Posterior vena cava (tissue), 2 donors: ENCODE data around the gene TWIST2. TPM values are rescaled to one million over a fixed set of nuclear protein-coding genes. Genes with fewer than 3 reads are reported as not detected.
A peak's percentile ranks its signal among the peaks of the same experiment; 100 is the strongest.

ENCODE experiments used
- DNase-seq: peaks from one replicate; pipeline ENCODE4 v3.0.0-alpha.2; 2020; ENCODE audit warnings: low spot score
- intact Hi-C, 2 donors: fragments of 100-400 bp; cut with DNase I; formaldehyde crosslinking; loops; one replicate each; pipeline versions ENCODE4 v1.14.1 to v1.14.2; 2022 to 2023
- total RNA-seq, 2 donors: library from RNA; stranded (reverse); fragmentation: NEBNext Ultra II Directional; extraction: Animal tissue kit (Norgen Biotek cat#: 25700); gene quantifications; one replicate each; pipeline ENCODE4 v1.2.1, GENCODE V29; 2021
- donor health status: DM: yes; HTN: yes; CAD: no.
- donor health status: DM: yes; HTN: yes; CAD: no.

Gene TWIST2
- total RNA-seq, 2 donors from 2014 or later, result 18.6 to 23.0 TPM

DNA sequence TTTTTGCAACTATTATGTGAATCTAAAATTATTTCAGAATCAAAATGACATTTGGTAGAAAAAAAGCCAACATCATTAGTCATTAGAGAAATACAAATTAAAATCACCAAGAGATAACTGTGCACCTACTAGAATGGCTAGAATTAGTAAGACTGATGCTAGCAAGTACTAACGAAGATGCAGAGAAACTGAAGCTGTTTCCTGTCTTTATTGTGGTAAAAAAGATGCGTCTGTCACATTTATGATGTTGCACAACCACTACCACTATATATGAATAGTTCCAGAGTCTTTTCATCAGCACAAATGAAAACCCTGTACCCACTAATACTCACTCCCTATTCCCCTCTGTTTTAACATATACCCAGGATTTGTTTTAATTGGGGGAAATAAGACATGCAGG, 16.7 kb upstream of the TWIST2 start:
- intact Hi-C loops, result no loop called here
- DNase-seq, result no peak

DNA sequence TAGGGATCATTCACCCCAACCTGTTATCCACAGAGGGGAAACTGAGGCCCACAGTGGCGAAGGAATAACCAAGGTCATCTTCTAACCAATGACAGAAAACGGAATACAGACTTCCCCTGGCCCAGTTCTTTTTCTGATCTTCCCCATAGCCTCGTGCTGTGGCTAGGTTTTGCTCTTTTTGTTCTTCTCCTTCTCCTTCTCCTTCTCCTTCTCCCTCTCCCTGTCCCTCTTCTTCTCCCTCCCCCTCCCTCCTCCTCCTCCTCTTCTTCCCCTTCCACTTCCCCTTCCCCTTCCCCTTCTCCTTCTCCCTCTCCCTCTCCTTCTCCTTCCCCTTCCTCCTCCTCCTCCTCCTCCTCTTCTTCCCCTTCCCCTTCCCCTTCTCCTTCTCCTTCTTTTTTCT, 12.9 kb upstream of the TWIST2 start:
- DNase-seq, result no peak
- intact Hi-C loops, result no loop called here

DNA sequence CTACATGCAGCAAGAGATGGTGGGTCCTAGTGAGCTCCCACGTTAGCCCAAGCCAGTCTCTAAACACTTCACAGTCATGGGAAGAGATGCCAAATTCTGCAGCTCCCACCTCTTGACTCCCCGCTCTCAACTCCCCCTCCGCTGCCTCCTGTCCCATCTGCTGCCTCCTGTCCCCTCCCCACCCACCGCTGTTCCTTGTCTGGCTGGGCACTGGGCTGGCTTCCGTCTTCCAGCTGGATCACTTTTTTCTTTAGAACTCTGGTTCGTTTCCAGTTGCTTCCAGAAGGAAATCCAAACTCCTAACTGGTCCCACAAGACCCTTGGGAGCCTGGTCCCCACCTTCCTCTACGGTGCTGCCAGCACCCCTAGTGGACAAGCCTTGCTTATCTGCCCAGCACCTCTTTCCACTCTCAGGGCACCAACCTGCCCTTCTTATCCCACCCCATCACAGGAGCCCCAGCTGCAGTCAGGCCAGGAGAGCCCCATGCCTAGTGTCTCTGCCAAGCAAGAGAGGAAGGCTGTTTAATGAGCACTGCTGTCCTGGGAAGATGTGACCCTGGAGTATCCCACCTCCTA, 12.1 kb upstream of the TWIST2 start:
- intact Hi-C loops, result no loop called here
- peak; percentile 54 for DNase-seq

DNA sequence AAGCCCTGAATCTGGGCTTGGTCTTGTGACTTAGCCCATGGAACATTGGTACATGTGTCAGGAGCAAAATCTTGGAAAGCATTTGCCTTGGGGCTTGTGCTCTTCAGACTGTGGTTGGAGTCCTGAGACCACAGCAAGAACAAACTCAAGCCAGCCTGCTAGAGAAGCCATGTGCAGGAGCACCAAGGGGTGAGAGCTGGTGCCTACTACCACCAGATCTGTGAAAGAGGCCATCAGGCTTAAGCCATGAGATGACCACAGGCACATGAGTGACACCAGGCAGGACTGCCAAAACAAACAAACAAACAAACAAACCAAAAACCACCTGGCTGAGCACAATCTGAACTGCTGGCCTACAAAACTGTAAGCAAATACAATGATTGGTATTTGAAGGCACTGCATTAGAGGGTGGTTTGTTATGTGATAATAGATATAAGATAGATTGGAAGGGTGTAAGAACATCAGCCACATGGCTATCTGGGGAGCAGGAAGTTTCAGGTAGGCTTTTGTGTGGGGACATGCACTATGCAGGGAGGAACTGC, 9.0 kb upstream of the TWIST2 start:
- DNase-seq, result no peak

DNA sequence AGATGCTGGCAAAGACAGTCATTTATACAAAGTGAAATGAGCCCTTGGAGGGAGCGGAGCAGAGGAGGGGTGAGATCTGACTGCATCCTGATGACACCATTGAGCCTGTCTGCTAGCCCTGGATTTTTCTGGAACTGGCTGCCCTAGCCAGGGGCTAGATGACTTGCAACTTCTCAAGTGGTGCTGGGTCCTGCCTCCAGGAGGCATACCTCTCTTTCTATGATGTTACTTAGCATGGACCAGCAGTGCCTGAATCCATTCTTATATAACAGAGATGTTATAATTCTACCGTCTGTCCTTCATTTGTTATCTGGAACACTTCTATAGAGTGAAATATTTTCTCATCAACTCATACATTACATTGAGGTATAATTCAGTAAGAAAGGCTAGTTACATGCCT, 8.5 kb upstream of the TWIST2 start:
- DNase-seq, result no peak
- intact Hi-C loops, result no loop called here

More for the DNA sequence above, 9.0 kb upstream of the TWIST2 start:
- intact Hi-C loops, result no loop called here

DNA sequence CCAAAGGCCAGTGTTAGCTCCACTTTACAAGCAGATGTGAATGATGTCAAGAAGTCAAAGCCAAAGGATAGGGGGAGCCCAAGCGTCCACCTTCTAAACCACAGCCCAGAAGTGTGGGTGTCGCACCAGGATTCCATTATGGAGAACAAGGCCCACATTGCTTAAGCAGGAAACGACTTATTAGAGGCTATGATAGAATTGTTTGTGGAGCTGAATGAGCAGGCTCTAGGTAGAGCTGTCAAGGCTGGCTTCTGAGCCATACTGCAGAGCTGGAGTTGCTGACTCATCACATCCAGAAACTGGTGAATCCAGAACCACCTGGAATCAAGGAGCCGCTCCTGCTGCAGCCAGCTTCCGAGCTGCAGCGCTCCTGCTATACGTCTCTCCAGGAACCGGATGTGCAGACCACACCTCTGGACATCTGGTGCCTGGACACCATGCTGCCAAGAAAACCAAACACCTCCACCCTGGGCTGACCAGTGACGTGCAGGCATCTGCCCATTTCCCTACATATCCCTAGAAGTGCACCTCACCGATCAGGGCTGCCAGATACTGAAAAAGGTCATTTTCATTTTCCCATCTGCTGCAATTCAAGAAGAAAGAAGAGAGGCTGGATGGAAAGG, 6.2 kb upstream of the TWIST2 start:
- no peak for DNase-seq

DNA sequence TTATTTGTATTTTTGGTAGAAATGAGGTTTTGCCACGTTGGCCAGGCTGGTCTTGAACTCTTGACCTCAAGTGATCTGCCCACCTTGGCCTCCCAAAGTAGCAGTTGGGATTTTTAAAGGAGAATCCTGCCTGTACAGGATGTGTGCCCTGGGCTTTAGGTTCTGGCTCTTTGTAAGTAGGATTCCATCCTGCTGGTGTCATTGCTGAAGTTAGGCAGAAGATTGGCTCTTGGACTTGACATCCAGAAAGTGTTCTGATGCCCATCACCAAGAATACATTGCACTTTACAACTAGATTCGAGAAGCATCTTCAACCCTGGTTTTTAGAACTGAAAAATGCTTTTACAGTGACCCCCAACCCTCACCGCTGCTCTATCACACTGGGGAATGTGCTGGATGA, 4.4 kb upstream of the TWIST2 start:
- intact Hi-C loops, result no loop called here
- no peak for DNase-seq

More for the DNA sequence above, 6.2 kb upstream of the TWIST2 start:
- intact Hi-C loops, result no loop called here

DNA sequence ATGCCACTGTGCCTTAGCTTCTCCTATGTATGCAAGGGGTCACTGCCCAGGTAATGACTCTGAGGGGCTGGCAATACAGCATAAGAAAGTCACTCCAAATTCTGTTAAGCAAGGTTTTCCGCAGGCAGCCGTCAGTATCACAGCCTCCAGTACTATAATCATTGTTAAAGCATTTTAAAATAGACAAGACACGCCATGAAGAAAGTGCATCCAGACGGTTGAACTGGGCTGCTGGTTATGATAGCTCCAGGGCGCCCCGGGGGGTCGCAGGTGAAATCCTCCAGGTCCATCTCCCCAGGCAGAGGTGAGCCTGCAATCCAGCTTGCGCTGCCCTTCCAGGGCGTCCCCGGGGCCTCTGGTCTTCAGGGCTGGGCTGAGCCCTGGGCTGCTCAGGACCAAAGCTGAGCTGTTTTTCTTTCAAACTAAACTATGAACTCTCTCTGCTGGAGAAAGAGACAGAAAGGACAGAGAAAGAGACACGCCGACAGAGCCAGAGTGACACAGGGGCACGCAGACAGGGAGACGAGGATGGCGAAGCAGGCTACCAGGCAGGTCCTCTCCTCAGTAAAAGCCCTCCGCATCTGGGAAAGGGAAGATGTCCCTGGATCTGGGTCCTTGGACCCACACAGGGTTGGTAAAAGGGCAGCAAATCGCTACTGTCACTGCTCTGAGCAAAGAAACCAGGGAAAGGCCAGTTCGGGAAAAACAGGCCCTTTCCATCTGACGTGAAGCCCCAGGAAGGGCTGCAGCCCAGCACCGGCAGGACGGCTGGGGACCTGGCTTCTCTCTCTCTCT, 2.1 kb upstream of the TWIST2 start:
- intact Hi-C loops, result no loop called here
- DNase-seq, result no peak

DNA sequence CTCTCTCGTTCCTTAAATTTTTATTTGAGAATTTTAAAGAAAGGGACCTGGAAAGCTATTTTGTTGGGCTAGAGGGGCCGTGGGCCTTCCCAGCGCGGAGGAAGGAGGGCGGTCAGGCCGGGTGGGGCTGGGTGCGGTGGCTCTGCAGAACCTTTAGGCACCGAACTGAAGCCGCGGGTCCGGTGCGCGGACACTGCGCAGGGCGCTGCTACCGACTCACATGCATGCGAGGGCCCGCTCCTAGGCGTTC, 1.6 kb upstream of the TWIST2 start:
- intact Hi-C loops, result no loop called here
- no peak for DNase-seq

DNA sequence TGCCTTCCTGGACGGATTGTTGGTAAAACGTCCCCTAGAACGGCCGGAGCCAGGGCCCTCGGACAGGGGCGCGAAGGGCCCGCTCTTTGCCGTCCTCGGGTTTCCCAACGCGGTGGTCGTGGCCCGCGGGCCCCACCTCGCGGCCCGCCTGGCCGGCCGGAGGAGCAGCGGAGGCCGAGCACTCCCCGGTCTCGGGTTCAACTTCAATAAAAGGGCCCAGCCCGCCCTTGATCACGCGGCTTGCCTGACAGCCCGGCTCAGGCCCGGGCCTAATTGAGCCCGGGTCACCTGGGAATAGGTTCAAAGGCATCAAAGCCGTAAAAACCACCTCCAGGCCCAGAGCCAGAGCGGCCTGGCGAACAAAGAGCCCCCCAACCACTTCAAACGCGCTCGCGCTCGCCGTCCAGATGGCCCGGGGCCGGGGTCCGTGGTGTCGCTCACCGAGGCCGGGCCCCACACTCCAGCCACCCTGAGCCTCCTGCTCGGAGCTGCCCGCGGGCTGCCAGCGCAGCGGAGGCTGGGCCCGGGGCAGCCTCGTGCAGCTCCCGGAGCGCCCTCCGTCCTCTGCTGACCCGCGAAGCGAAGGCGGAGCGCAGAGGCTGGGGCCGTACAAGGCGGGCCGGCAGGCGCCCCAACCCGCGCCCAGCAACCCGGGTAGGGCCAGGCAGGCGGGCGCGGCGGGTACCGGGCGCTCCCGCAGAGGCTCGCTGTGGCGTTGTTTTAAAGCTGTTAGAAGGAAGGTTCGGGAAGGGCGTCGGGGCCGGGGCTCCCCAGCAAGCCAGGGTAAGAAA, 1.1 kb upstream of the TWIST2 start:
- DNase-seq, result peak; percentile 82
- intact Hi-C loops, result no loop called here

DNA sequence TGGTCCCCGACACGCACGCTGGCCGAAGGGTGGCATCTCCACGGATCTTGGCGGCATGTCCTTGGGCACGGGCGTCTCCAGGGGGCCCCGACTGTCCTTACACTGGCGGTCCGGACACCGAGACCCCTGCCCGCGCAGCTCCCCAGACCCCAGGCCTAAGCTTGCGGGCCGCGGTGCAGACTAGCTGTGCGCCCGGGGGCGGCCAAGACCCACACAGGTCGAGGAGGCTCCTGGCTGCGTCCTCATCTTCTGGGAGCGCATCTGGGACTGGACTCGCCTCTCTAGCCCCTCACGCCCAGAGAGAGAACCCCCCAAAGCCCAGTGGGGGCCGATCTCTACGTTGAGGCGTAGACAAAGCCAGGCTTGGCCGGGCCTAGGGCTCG, 475 bp upstream of the TWIST2 start:
- DNase-seq, result no peak
- intact Hi-C loops, result no loop called here

DNA sequence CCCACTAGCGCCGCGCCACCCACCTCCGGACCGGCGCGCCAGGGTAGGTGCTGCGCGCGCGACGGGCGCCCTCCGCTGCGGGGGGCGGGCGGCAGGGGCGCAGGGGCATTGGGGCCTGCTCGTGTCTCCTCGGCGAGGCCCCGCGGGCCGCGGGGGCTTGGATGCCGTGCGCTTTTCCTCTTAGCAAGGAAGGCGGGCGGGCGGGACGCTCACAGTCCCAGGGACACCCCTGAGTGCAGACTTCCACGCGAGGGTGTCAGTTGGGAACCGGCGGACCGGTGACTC, 748 bp downstream of the TWIST2 start:
- intact Hi-C loops, result no loop called here
- no peak for DNase-seq

DNA sequence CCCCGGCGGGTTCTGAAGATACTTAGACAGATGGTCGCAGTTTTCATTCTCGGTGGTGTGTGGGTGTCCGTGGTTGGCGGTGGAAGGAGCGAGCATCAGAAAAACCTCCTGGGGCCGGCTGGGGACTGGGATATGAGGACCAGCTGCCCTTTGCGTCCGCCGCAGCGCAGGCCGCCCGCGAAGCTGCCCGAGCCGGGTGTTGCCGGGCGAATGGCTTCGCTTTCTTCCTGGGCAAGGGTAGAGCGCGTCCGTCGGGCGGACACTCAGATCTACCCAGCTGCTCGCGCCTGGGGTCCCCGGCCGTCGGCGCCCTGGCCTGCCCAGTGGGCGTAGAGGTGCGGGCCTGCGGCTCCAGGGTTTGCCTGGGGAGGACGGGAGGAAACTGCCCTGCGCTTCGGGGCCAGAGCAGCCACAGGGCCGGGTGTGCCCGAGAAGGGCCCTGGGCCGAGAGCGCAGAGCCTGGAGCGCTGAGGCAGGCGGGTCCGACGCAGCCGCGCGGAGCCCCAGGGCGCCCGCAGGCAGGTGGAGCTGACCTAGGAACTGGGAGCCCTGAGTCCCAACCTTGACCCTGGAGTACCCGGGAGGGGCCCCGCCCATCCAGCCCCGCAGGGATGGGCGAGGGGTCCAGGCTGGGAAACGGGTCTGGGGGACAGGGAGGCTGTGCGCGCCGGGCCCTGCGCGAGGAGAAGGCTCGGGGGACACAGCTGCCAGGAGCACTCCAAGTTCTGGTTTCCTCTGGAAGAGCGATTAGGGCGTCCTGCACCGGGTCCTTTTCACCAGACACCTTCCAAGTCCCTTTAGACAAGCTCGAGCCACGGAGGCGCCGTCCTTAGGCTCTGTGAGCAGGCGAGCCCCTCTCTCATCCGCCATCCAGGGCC, 1.3 kb downstream of the TWIST2 start:
- intact Hi-C loops, result no loop called here
- no peak for DNase-seq

DNA sequence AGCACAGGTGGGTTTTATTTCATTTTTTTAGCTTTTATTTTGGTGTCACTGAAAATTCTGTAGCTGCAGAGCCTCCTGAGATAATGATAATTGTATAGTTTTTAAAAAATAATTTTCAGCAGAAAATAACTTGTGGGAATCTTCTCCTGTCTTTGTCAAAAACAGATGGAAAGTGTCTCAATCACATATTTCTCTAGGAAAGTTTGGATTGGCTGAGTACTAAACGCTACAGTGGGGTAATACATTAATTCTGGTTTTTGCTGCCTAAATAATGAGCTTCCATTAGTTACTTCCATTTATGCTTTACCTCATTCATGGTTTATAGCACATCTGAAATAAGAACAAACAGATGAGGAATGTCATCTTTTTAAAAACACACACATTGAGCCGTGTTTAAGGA, 2.2 kb downstream of the TWIST2 start:
- no peak for DNase-seq
- intact Hi-C loops, result loop anchor here in 1 of 2 donors (5.0 kb wide), 1 partner anchor 977 kb away; no protein-coding TSS in a partner anchor

DNA sequence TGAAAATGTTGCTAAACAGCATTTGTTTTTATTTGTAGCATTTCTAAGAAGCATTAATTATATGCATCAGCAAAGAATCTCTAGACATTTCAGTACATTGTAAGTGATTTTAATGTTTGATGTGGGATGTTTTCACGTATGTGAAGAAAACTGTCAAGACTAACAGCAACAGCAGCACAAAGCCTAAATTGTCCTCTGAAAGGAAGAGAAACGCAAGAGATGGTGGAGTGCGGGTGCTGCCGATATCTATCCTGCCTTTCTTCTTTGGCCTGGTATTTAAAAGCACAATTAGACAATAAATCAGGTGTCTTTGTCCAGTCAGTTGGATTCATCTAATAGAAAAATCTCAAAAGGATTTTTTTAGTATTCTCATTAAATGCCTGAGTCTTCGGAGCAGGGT, 3.1 kb downstream of the TWIST2 start:
- intact Hi-C loops, result loop anchor here in 1 of 2 donors (5.0 kb wide), 1 partner anchor 976 kb away; no protein-coding TSS in a partner anchor
- DNase-seq, result no peak

DNA sequence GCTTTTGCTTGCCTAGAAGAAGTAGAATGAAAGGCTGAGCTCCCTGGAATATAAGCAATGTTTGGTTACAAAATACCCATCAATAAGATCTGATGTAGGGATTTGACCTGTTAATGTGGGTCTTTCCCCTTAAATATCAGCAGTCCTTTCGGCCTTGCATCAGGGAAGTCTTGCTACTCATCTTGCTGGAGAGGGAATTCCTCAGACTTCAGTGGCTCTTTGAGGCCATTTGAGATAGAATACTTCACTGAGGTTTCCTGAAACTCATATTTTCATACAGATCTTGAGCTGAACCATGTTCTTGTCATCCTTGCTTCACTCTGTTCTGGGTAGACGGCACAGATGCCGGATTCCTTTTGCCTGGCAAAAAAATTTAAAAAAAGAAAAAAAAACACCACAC, 3.9 kb downstream of the TWIST2 start:
- intact Hi-C loops, result loop anchor here in 1 of 2 donors (5.0 kb wide), 1 partner anchor 976 kb away; no protein-coding TSS in a partner anchor
- no peak for DNase-seq

DNA sequence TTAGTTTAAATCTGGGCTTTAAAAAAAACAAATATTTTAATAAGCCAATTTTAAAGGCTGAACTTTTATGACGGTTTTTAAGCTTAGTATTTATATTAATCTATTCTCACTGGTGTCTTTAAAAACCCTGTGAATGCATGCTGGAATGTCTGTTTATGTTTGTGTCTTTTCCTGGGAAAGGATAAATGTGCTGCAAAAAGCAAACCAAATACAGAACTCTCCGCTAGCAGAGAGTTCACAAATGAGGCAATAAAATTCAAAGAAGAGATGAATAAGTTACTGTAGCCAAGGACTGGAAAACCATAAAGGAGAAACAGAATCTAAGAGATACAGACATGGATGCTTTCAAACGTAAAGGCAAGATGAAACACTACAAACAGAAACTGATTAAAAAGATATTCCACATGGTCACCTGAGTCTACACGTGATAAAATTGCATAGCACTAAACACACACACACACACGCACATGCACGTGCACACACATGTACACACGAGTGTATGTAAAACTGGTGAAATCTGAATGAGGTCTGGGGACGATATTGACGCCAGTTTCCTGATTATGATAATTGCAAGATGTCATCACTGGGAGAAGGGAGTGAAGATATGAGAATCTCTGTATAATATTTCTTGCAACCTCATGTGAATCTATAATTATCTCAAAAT, 4.5 kb downstream of the TWIST2 start:
- intact Hi-C loops, result loop anchor here in 1 of 2 donors (5.0 kb wide), 1 partner anchor 975 kb away; no protein-coding TSS in a partner anchor
- no peak for DNase-seq

DNA sequence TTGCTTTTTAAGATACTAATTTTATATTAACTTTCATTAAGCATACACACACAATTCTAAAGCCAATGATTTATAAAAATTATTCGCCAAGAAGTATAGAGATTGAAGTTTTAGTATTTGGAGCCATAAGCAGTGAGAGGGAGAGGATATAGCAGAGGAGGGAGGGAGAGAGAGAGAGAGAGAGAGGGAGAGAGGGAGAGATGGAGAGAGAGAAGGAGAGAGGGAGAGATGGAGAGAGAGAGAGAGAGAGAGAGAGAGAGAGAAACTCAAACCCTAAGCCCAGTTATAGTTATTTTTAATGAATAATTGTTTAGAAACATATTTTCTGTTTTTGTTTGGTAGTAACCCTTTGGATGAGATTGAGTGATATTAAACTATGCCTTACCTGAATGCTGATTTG, 5.3 kb downstream of the TWIST2 start:
- intact Hi-C loops, result loop anchor here in 1 of 2 donors (5.0 kb wide), 1 partner anchor 974 kb away; no protein-coding TSS in a partner anchor
- no peak for DNase-seq
